Stimulated activated CD8-positive, alpha-beta memory T cell treated with anti-CD3 and anti-CD28 coated beads, Interleukin-7, amount 100 ng/mL, for 1 hour (primary cell): ENCODE measurements around the gene LBX1.

Experiments used
- DNase-seq, 2 donors: peaks; one replicate each; pipeline ENCODE4 v3.0.0-alpha.2; 2020; ENCODE audit warnings: low read depth in 2 of 2

LBX1 gene

DNA sequence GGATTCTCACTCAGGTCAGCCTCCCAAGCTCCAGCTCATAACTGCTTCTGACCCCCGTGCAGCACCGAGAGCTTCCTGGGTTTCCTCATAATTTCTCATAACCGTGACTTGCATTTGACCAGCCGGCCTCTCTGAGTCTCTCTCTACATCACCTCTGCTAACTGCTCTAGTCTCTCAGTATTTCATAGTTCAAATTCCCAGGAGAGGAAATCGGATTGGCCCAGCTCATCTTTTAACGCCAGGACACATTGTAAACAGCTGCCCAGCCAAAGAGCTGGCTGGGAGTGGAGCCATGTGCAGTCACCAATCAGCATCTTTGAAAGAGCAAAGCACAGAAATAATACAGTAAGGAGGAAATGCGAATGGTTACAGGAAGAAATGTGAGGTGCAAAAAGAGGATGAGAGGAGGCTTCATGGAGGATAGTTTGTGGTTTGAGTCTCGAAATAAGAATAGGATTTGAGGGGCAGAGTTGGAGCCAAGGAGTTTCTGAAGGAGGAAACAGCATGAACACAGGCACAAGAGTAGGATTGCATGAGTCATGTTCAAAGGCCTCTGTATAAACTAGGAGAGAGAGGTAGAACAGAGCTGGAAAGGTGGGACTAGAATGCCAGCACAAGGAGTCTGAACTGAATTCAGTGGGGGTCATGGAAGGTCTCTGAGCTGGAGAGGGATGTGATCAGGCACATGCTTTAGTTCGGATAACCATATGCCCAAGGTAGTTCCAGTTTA is 15.2 kb upstream of the LBX1 start:
- DNase-seq: no peak

DNA sequence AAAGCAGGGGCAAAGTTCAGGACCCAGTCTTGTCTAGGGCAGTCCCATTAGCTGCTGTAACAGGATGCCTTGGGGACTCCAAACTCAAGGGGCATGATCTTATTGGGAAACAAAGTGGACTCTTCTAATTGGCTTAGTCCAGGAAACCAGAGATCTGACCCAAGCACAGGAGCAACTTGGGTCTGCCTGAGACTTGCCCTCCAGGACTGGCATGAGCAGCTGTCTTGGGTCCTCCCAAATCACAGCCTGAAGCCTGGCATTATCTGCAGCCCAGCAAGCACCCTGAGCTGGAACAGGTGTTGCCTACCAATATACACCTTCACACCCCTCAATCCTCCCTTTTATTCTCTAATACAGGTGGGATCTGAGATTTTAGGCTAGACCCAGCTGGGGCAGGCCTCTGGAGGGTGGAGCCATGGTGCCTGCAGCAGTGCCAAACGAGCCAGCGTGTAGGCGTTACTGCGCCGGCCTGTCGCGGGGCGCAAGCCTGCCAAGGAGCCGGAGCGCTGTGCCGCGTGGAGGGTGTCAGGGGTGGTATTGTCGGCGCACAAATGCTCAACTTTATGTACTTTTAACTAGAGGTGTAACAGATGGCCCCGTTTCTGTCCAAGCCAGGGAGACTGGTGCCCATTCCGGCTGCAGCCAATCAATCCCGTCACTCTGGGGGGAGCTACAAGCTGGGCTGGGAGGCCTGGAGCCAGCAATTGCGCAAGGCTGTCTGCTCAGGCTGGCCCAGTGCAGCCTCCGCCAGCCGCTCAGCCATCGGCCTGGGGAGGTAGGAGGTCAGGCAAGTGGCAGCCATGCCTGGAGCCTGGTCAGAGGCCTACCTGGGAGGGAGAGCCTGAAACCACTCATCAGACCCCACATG is 12.8 kb upstream of the LBX1 start:
- DNase-seq: no peak

DNA sequence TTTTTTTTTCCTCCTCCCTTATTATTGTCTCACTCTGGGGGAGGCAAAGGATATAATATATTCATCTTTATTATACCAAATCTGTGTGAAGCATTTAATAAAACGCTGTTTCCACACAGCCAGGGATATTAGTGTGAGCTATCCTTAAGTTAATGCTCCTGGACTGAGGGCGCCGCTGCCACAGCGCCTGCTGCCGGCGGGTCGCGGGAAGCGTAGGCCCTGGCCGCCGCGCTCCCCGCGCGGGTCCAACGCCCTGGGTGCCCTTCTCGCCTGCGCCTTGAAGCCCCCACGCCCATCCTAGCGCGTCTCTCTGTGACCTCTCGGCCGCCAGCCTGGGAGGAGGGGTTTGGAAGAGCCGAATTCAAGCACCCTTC is 9.5 kb upstream of the LBX1 start:
- DNase-seq: no peak

DNA sequence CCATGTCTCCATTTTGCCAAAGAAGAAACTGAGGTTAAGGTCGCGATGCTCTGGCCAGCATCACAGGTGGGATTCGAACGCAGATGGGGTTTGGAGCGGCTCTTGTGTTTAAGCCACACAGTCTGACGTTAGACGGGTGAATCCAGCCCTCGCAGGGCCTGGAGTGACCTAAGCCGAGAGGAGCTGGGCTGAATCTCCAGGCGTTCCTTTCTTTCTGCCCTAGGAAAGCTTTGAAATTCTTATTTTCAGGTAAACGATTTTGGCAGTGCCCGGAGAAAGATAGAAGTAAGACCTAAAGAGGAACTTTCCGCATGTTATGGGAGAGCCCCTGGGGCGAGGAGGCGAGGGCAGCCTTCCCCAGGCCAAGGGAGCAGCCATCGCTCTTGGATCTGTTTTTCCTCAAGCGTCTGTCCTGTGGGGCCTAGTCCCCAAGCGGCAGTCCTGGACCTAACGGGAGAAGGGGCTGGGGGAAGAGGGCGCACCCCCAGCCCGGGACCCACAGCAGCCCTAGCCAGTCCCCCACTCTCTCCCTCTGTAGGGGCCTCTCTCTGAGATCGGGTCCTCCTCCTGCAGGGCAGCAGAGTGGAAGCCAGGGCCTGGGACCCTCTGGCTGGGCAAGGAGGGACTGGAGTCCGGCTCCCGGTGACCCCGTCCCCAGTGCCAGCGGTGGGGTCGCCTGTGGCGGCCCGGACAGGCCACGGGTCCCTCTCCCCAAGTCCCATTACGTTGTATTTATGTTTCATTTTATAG is 8.9 kb upstream of the LBX1 start:
- DNase-seq: no peak

DNA sequence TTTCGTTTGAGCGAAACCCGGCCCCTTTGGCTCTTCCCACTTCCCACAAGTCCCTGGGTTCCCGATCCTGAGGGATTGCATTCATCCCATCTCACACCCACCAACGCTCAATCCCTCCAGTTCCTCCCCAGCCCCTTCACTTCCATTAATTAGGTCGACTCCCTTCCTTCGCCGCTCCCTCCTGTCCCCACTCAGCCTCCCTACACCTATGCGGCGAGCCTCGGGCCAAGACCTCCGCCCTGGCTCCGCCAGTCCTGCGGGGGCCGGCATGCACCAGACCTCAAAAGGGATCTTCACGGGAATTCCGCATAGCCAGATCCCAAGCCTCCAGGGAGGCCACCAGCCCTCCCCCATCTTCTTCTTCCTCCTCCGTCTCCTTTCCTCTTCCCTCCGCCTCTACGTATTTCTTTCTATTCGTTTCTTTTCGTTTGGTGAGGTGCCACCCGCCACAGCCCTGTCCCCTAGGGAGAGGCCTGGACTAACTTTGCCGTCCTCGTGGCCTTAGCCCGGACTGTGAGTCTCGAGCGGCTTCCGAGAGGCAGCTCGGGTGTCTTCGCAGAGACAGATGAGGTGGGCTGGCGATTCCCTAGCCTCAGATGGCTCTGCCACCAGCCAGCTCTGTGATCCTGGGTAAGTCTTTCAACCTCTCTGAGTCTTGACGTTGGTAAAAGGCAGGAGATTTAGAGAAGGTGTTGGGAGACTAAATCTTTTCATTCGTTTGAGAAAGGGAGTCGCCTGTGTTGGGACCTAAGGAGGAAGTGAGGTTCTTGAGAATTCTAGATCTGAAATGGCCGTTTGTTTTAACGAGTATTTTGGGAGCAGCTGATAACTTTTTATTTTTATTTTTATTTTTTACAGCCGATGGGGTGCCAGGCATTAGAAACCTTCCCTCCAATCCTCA is 8.1 kb upstream of the LBX1 start:
- no peak for DNase-seq

DNA sequence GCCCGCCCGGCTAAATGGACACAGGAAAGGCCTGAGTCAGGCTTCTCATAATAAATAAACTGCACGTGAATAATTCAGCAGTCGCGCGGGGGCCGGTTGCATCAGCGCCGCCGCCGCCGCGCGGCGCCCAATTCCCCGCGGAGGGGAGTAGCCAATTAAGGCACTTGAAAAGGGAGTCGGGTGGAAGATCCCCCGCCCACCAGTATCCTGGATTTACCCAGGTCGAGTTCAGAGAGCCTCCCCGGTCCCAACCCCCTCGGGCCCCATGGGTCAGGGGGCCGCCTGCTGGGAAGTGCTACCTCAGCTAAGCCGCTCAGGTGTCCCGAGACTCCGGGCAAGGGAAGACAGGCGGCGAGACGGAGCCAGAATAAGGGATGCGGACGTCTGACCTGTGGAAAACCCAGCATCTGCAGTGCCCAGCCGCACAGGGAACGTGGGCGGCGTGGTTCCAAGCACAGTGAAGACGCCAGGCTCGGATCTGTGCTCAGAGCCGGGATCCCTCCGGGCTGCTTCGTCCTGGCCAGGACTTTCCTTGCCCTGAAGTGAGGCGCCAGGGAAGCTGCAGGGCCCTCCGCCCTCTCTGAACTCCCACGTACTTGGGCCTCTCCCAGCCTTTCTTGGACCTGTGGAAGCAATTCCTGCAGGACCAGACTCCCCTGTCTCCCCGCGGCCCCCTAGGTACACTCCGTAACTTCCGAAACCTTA is 7.3 kb upstream of the LBX1 start:
- no peak for DNase-seq

DNA sequence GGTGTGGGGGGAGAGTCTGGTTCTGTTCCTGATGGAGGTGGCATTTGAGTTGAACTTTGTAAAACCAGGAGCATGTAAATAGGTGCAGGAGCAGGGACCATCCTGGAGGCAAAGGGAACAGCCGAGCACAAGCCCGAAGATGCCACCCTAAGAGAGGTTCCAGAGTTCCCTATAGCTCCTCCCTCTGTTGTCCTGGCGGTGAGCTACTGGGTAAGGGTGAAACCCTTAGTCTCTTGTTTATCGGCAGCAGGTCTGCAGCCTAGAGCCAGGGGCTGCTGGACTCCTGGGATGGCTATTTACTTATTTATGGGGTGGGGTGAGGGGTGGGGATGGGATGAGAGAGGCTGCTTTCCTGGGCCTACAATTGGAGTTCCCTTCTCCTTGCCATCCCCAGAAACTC is 6.5 kb upstream of the LBX1 start:
- DNase-seq: no peak

DNA sequence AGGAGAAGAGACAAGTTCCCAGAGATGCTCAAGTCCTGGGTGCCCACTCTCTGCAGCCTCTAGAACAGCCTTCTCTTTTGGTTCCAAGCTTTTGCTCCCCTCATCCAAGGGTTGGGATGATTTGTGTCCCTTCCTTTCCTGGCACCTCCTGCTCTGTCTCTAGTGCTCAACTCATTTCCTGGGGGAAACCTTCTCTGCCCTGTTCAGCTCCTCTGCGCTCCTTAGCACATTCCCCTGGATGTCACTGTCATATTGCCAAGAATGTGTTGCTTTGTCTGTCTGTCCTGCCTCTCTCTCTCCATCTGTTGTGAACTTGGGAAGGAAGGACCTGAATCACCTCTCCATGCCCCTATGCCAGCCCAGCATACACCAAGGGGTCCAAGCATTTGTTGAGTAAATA is 5.1 kb upstream of the LBX1 start:
- DNase-seq: no peak

DNA sequence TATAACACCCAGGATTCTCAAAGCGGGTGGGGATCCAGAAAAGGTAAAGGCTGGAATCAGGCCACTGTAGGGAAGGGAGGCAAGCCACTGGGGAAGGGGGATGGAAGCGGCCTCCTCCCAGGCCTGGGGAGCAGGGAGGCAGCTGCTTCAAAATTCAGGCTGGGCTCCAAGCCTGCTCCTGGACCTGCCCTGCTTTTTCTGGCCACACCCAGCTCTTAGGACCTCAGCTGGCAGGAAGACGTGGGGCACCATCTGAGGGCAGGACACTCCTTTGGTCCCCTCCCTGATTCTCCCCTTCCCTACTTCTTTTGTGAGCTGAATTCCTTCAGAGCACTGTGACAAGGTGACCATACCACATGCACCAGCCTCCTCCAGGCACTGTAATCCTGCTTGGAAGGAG is 4.6 kb upstream of the LBX1 start:
- DNase-seq: no peak

DNA sequence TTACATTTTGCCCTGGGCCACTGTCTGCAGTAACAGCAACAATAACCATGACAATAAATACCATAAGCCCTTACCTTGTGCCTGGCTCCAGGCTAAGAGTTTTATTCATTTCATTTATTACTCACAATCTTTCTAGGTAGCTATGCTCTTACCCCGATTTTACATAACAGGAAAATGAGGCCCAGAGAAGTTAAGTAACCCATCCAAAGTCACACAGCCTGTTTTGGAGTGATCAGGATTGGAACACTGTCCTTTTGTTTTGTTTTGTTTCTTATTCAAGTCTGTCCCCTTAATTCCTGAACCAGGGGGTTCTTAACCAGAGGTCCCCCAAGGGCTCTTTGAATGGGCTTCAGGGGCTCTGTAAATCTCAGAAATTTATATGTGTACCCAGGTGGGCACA is 4.2 kb upstream of the LBX1 start:
- no peak for DNase-seq

DNA sequence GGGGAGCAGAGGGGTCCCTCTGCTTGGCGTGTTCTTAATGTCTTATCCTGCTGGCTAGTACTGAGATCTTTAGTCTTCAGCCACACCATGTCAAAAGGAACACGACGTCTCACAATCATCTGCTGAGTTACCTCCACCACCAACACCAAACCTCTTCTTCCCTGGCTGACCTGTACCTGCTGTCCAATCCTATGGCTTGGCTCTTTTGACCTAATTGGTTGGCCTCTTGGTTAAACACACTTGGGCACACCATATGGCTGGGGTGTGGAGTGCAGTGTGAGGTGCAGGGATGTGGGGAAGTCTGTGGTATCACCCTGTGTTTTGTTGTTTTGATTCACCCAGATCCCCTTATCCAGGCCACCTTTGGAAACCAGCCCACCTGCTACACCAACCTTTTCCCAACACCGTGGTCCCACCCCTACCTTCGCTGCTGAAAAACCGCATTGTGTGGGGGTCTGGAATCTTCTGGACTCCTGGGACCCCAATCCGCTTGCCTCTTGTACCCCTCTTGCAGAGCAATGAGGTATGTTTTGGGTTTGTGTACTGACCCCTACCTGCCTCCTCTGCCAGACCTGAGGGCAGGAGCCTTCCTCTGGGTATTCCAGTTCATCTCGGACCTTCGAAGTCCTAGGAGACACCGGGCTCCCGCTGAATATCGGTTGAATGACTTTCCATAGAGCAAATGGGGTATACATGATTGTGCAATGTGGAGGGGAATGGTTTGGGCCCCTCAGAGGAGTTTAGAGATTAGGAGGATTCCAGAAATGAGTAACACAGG is 2.8 kb upstream of the LBX1 start:
- no peak for DNase-seq

DNA sequence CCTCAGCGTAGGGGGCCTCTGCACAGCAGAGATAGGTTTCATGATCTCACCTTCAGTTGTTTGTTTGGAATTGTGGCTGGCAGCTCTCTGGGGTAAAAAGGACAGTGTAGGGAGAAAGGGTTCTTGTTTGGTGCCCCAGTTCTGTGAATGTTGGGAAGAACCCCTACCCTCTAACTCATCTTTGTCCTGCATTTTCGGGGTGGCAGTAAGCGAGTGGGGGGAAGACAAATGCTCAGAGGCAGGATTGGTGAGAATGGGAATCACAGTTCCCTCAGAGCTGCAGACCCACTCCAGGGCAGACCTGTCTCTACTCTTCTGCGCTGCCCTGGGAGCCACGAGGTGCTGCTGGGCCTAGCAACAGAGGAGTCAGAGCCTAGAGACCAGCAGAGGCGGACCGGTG is 1.8 kb upstream of the LBX1 start:
- DNase-seq: no peak

DNA sequence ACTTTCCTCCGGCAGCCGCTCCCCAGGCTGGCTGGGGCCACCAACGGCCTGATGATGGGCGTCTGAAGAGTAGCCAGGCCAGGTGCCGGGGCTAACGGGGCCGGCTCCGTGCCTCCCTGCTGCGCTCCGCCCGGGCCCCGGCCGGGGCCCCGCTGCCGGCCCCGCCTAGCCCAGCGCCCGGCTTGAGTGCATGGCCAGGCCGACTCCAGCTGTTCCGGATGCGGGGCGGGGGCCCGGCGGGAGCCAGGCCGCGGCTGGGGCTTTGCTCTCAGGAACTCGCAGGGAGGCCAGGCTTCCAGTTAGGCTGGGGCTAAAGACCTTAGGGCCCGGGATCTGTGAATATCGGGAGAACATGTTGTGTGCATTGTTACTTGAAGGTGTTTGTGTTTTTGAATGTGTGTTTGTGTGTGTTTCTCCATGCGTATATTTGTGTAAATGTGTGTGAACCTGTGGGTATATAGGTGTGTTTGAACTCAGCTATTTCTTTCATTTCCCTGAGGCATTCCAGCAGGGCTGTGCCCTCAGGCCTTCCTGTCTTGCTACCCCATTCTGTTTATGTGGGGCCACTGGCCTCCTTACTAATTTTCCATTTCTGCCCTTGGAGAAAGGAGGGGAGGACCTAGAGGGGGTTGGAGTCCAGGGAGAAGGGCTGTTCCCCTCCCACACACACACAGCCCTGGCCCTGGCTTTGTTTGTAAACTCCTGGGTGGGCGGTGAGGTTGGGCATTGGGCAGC is 1.1 kb upstream of the LBX1 start:
- no peak for DNase-seq

DNA sequence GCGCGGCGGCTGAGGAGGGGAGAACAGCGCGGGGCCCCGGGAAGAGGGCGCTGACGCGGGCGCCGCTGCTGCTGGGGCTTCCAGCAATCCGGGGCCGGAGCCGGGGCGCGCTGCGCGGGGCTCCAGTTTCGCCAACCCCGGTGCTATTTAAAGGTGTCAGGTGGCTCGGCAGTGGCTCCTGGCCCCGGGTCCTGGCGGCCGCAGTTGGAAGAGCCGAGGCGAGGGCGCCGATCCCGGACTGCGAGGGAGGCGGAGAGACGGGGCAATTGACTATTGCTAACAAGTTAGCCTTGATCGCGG is 347 bp downstream of the LBX1 start:
- DNase-seq: no peak

DNA sequence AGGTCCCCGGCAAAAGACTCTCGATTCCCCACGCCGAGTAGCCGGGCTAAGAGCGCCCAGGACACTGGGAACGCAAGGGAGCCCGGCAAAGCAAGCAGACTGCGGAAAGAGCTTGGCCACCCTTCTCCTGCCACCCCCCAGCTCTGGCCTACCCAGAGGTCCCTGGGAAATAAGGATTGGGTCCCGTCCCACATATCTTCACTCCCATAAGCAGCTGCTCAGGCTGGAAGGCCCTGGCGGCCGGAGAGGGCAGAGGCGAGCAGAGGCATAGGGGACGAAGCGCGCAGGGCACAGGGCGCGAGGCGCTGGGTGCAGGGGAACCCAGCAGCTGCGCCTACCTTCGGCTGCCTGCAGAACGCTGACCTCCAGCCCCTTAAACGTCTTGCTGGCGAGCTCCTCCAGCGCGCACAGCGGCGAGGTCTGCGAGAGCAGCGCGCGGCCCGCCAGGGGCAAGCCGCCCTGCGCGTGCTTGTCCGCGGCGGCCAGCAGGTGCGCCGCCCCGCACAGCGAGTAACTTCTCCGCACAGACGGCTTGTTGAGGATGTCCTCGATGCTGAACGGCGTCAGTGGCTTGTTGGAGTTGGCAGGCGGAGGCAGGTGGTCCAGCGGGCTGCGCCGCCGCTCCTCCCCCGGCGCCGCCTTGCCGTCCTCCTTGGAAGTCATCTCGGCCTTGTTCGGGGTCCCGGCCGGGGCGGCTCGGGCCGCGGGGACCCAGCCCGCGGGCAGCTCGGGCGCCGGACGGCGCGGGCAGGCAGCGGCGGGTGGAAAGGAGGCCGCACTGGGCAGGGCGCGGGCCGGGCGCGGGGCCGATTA is 904 bp downstream of the LBX1 start:
- no peak for DNase-seq

DNA sequence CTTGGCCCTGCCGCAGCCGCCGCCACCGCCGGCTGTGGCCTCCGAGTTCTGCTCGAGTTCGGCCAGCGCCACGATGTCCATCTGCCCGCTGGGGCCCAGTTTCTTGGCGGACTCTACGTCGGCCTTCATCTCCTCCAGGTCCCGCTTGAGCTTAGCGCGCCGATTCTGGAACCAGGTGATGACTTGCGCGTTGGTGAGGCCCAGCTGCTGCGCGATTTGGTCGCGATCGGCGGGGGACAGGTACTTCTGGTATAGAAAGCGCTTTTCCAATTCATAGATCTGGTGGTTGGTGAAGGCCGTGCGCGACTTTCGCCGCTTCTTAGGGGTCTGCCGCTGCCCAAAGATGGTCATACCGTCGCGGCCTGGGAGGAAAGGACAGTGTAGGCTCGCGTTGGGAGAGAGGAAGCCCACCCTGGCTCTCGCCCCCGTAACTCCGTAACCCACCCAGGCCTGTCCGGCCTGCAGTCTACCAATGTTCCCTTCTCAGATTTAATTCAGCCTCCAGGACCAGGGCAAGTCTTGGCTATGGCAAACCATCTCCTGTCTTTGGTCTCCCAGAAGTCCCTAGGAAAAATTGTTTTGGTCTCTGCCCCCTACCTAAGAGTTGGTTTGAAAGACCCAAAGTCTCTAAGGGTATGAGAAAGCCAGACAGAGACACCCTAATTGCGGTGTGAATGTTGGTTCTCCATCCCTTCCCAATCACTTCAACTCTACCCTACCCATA is 1.7 kb downstream of the LBX1 start:
- no peak for DNase-seq

DNA sequence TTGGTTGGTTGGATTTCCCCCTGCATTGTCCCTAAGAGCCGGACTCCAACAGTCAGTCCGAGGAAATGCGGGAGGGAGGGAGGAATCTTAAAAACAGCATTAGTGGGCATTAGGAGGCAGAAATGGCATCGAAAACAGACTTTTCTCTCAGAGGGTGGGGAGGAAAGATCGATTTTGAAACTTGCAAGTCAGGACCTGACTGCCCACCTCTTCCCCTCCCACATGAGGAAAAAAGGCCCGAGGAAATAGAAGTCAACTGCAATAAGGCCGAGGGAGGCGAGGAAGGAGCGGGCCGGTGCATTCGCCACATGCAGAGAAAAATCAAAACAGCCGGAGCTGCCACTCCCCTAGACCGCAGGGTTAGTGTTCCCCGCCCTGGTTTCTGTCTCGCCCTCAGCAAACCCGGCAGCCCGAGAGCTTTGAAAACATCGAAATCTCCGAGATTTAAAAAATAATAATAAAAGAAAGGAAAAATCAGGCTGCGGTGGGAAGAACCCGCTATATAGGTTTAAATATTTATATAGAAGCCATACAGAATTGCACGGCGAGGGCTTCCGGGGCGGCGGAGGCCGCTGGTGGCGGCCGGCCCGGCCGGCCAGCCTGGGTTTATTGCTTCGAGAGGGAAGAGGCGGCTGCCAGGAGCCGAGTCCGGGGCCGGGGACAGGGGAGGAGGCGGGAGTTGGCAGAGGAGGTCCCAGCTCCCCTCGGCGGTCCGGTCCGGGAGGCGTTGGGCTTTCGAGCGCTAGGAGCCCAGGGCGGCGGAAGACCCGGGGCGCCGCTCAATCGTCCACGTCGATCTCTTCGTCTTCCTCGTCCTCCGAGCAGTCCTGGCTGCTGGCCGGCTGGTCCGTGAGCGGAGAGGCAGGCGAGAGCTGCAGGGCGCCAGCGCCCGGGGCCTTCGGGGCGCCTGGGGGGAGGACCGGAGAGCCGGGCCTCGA is 2.5 kb downstream of the LBX1 start:
- DNase-seq: no peak
